AG04450 (cell line): Measurements from ENCODE around the gene FARS2. TPM values are rescaled to one million over a fixed set of nuclear protein-coding genes. Genes with fewer than 3 reads are reported as not detected.

Experiments
- CTCF ChIA-PET: fragments of 300-600, 350-600 bp; formaldehyde crosslinking; extraction: SDS; loops from one replicate; lab custom pipeline; 2022; ENCODE audit warnings: antibody characterized with exemption, inconsistent platforms; lab: Charles Lee
- POLR2A ChIA-PET: fragments of 350-600 bp; formaldehyde crosslinking; extraction: SDS; loops from one replicate; lab custom pipeline; 2021; ENCODE audit warnings: antibody characterized with exemption, inconsistent platforms; lab: Yijun Ruan, JAX
- DNase-seq: peaks from one replicate; pipeline ENCODE4 v3.0.0-alpha.2; 2011; ENCODE audit warnings: low read depth, low spot score
- H3K27ac ChIP-seq: one replicate; pipeline ENCODE4 v1.5.1; 2012; ENCODE audit warnings: low read depth, low read length, control low read depth
- H3K27me3 ChIP-seq: one replicate; pipeline ENCODE4 v1.6.0; 2012; ENCODE audit warnings: low read length; ENCODE audit not compliant: control insufficient read depth, insufficient read depth
- H3K4me3 ChIP-seq: 2 replicates; pipeline ENCODE4 v1.5.1; 2011; ENCODE audit warnings: mild to moderate bottlenecking, low read depth, low read length, control low read depth
- H3K9me3 ChIP-seq: 2 replicates; pipeline ENCODE4 v1.5.1; 2012; ENCODE audit warnings: low read length; ENCODE audit not compliant: control insufficient read depth, insufficient read depth
- CTCF ChIP-seq: IDR thresholded peaks from 2 replicates; pipeline ENCODE4 v1.5.1; 2011; ENCODE audit warnings: low read depth, low read length, control low read depth, inconsistent platforms
- polyA plus RNA-seq: library from polyadenylated mRNA; depleted of rRNA; stranded (reverse); fragments of >200 nt; gene quantifications from 2 replicates; pipeline ENCODE4 v1.2.3, GENCODE V29; 2011

The FARS2 gene
- polyA plus RNA-seq, 1 experiment = 14.0 TPM

- TF ChIP-seq CTCF = no peak
- ChIA-PET POLR2A (no interaction called here), CTCF (no interaction called here)
- H3K27me3 ChIP-seq = no peaks in the 10 kb centered on the region
- H3K27ac ChIP-seq = no peak overlapping the region
- H3K4me3 ChIP-seq = no peak overlapping the region
- DNase-seq = no peak
- H3K9me3 ChIP-seq = no peaks in the 10 kb centered on the region
Observed at GRCh38 chr6:5704708-5705107, 443.4 kb downstream of the FARS2 start.

- Histone ChIP-seq H3K27ac (no peak overlapping the region), H3K9me3 (no peaks in the 10 kb centered on the region), H3K27me3 (no peaks in the 10 kb centered on the region), H3K4me3 (no peak overlapping the region)
- ChIA-PET CTCF (no interaction called here), POLR2A (no interaction called here)
- TF ChIP-seq CTCF = no peak
- no peak for DNase-seq
Observed at GRCh38 chr6:5705252-5705651, 443.9 kb downstream of the FARS2 start.

DNA sequence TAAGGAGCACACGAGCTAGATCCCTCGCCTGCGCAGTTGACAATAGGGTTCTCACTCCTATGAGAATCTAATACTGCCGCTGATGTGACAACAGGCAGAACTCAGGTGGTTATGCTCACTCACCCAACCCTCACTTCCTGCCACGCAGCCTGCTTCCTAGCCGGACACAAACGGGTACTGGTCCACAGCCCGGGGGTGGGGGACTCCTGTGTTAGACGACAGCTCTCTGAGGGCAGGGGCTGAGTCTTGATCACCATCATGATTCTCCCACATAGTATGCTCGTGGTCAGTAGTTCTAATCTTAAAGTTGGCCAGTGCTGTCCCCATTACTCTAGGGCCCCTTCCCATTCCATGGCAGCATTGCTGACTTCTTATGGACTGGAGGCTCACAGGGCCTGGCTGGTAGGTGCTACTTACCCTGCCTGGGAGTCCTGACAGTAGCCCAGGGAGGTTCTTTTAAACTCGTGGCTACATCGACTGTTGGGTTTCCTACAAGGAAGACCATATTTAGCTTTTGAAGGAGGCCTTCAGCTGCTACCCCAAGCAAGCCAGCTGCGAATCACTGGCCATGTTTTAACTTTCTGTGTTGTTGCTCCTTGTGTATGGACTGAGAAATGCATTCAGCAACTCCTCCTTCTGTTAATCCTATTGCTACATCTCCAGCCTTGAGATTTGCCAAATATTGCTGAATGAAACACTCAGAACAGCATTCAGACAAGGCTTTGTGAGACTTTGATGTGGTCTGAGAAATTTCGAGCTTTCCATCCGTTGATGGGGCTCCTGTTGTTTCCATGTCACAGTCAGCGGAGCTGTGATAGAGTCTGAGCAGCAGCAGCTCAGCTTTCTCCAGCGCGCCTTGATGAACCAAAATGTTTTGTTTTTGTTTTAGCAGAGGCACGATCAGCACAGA is 445.1 kb downstream of the FARS2 start:
- no peak for DNase-seq
- TF ChIP-seq CTCF = no peak
- Histone ChIP-seq H3K4me3 (no peak overlapping the region), H3K27ac (no peak overlapping the region), H3K9me3 (no peaks in the 10 kb centered on the region), H3K27me3 (no peaks in the 10 kb centered on the region)
- CTCF ChIA-PET = no interaction called here
- POLR2A ChIA-PET = no interaction called here

DNA sequence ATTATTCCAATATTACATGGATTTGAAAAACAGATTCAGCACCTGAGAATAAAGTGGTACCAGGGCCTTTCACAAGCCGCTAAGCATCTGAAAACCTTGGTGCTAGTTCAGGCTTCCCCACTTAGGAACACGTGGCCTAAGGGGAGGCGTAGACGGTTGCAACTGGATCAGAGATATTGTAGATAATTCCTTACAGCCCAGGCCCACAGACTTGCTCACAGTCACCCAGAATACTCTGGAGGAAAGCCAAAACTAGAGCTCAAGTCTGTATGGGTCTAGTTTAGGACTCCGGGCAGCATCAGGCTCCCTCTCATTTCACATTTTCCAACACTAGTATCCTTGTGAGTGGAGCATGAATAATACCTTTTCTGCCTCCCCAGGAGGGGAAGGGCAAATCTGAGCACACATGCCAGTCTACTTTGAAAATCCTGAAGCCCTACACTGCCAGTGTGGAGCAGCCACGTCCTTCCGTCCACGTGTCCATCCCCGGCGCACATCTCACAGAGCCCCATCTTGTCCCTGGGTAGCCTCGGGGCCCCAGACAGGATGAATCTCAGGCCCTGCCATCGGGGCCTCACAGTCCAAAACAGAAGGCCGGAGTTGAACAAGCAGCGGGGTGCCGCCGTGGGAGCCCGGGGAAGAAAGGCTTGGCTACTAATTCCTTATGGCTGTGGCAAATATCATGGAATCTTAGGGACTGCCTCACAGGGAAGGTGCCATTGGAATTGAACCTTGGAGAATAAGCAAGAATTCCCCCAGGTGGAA is 446.1 kb downstream of the FARS2 start:
- Histone ChIP-seq H3K4me3 (no peak overlapping the region), H3K9me3 (no peaks in the 10 kb centered on the region), H3K27ac (no peak overlapping the region), H3K27me3 (no peaks in the 10 kb centered on the region)
- ChIA-PET CTCF (no interaction called here), POLR2A (no interaction called here)
- no peak for TF ChIP-seq CTCF
- no peak for DNase-seq

DNA sequence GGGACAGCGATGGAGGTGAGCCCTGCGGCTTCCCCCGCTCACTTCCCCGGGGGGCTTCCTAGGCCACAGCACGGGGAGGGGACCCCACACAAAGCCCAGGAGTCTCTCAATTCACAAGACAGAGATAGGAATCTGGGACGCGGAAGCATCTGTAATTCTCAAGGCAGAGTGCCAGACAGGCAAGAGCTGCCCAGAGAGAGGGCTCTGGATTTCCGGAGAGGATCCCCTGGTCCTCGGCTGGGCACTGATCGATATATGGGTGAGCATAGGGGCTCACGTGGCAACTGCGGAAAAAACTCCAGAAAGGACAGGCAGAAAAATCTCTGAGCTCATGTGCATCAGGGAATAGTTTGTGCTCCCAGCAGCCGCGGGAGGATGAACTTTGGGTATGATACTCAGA is 449.2 kb downstream of the FARS2 start:
- TF ChIP-seq CTCF = no peak
- ChIA-PET CTCF (no interaction called here), POLR2A (no interaction called here)
- Histone ChIP-seq H3K27ac (no peak overlapping the region), H3K27me3 (no peaks in the 10 kb centered on the region), H3K9me3 (no peaks in the 10 kb centered on the region), H3K4me3 (no peak overlapping the region)
- DNase-seq = no peak
